Uterus (tissue), 4 donors: Measurements from ENCODE around the gene SVEP1. TPM values are rescaled to one million over a fixed set of nuclear protein-coding genes. Genes with fewer than 3 reads are reported as not detected.

Experiments
- DNase-seq, 2 donors: peaks; one replicate each; pipeline ENCODE4 v3.0.0-alpha.2; 2019 to 2020
- H3K27ac ChIP-seq, 2 donors: fragments of 200-600 bp; sonication (generic); 1 replicate in 1 of 2; 2 replicates in 1 of 2; pipeline ENCODE4 v1.5.1; 2016 to 2018
- H3K27me3 ChIP-seq, 2 donors: fragments of 200-600 bp; sonication (generic); one replicate each; pipeline ENCODE4 v1.5.1; 2018 to 2019; ENCODE audit warnings: control low read depth in 1 of 2
- H3K36me3 ChIP-seq, 2 donors: fragments of 200-600 bp; sonication (generic); one replicate each; pipeline ENCODE4 v1.5.1; 2019; ENCODE audit warnings: control low read depth in 1 of 2
- H3K4me1 ChIP-seq, 2 donors: fragments of 200-600 bp; sonication (generic); one replicate each; pipeline ENCODE4 v1.5.1; 2018 to 2019; ENCODE audit warnings: control low read depth in 1 of 2
- H3K4me3 ChIP-seq, 2 donors: fragments of 200-600 bp; sonication (generic); 1 replicate in 1 of 2; 2 replicates in 1 of 2; pipeline ENCODE4 v1.5.1; 2018 to 2019; ENCODE audit warnings: mild to moderate bottlenecking in 1 of 2
- H3K9me3 ChIP-seq, 2 donors: fragments of 200-600 bp; sonication (generic); one replicate each; pipeline ENCODE4 v1.5.1; 2019; ENCODE audit warnings: control low read depth in 1 of 2
- CTCF ChIP-seq, 4 experiments: fragments of 200-600 bp in 2 of 4; fragments of 450-650 bp in 2 of 4; sonication (generic) in 2 of 4; IDR thresholded peaks; one replicate each; pipeline ENCODE4 v1.5.1; 2016 to 2019; ENCODE audit warnings: antibody characterized with exemption in 4 of 4, mild to moderate bottlenecking in 2 of 4, moderate library complexity in 1 of 4
- POLR2A ChIP-seq, 2 donors: fragments of 450-650 bp; IDR thresholded peaks; one replicate each; pipeline ENCODE4 v1.6.1; 2016; ENCODE audit warnings: antibody characterized with exemption in 2 of 2, mild to moderate bottlenecking in 1 of 2, moderate library complexity in 1 of 2
- intact Hi-C: fragments of 100-400 bp; cut with DNase I; formaldehyde crosslinking; loops from one replicate; pipeline ENCODE4 v1.15.1; 2023; ENCODE audit warnings: low total_unique reads
- total RNA-seq, 4 donors: library from RNA; depleted of rRNA in 3 of 4; stranded (reverse); fragments of >200 nt in 3 of 4; gene quantifications; one replicate each; pipeline versions ENCODE4 v1.1.0 to v1.2.4, GENCODE V29; 2014 to 2023
- donor health status: DM: yes; HTN: yes; CAD: no.

Gene SVEP1
- total RNA-seq, 4 donors from 2014 or later = 47.9 to 63.5 (median 58.0) TPM

- intact Hi-C loops = no loop called here
- no peaks in the 10 kb centered on the region for H3K4me1 ChIP-seq
- DNase-seq = no peak
- no peaks in the 10 kb centered on the region for H3K36me3 ChIP-seq
- no peak overlapping the region for H3K4me3 ChIP-seq
- TF ChIP-seq CTCF (IDR thresholded peaks at IDR 0.05) (no peak), POLR2A (IDR thresholded peaks at IDR 0.05) (no peak)
- no peak overlapping the region for H3K27ac ChIP-seq
- no peaks in the 10 kb centered on the region for H3K27me3 ChIP-seq
- no peaks in the 10 kb centered on the region for H3K9me3 ChIP-seq
Observed at GRCh38 chr9:110499608-110500007, 79.9 kb downstream of the SVEP1 start.

GRCh38 chr9:110487196-110487595 is 92.3 kb downstream of the SVEP1 start:
- H3K36me3 ChIP-seq = no peaks in the 10 kb centered on the region
- intact Hi-C loops = no loop called here
- DNase-seq = no peak
- no peaks in the 10 kb centered on the region for H3K27me3 ChIP-seq
- no peak for TF ChIP-seq POLR2A (IDR thresholded peaks at IDR 0.05)
- no peak for TF ChIP-seq CTCF (IDR thresholded peaks at IDR 0.05)
- no peak overlapping the region for H3K27ac ChIP-seq
- no peak overlapping the region for H3K4me3 ChIP-seq
- no peaks in the 10 kb centered on the region for H3K4me1 ChIP-seq
- no peaks in the 10 kb centered on the region for H3K9me3 ChIP-seq

- Histone ChIP-seq H3K27me3 (no peaks in the 10 kb centered on the region), H3K36me3 (no peaks in the 10 kb centered on the region), H3K4me1 (no peaks in the 10 kb centered on the region), H3K4me3 (no peak overlapping the region), H3K9me3 (no peaks in the 10 kb centered on the region), H3K27ac (no peak overlapping the region)
- intact Hi-C loops = no loop called here
- no peak for DNase-seq
- TF ChIP-seq CTCF (IDR thresholded peaks at IDR 0.05) (no peak), POLR2A (IDR thresholded peaks at IDR 0.05) (no peak)
Observed at GRCh38 chr9:110486218-110486617, 93.3 kb downstream of the SVEP1 start.

GRCh38 chr9:110479481-110479880 is 100.1 kb downstream of the SVEP1 start:
- no peak for TF ChIP-seq POLR2A (IDR thresholded peaks at IDR 0.05)
- TF ChIP-seq CTCF (IDR thresholded peaks at IDR 0.05) = no peak
- Histone ChIP-seq H3K36me3 (no peaks in the 10 kb centered on the region), H3K4me1 (no peaks in the 10 kb centered on the region), H3K27ac (no peak overlapping the region), H3K4me3 (no peak overlapping the region), H3K27me3 (no peaks in the 10 kb centered on the region), H3K9me3 (no peaks in the 10 kb centered on the region)
- no peak for DNase-seq
- intact Hi-C loops = no loop called here

GRCh38 chr9:110476251-110476650 is 103.3 kb downstream of the SVEP1 start:
- Histone ChIP-seq H3K36me3 (no peaks in the 10 kb centered on the region), H3K27ac (no peak overlapping the region), H3K4me1 (no peaks in the 10 kb centered on the region), H3K9me3 (no peaks in the 10 kb centered on the region), H3K4me3 (no peak overlapping the region), H3K27me3 (no peaks in the 10 kb centered on the region)
- no peak for DNase-seq
- intact Hi-C loops = no loop called here
- no peak for TF ChIP-seq CTCF (IDR thresholded peaks at IDR 0.05)
- no peak for TF ChIP-seq POLR2A (IDR thresholded peaks at IDR 0.05)
